H9 (cell line): ENCODE results near the gene LDHAL6B. TPM values are rescaled to one million over a fixed set of nuclear protein-coding genes. Genes with fewer than 3 reads are reported as not detected.

ENCODE experiments used
- DNase-seq: peaks from one replicate; pipeline ENCODE4 v3.0.0-alpha.2; 2017
- H2AFZ ChIP-seq: one replicate; pipeline ENCODE4 v1.6.1; 2013; ENCODE audit warnings: mild to moderate bottlenecking, low read length, control low read depth, moderate library complexity
- H2AK5ac ChIP-seq: 2 replicates; pipeline ENCODE4 v1.6.1; 2013; ENCODE audit warnings: low read length, control low read depth, mixed read lengths; ENCODE audit not compliant: insufficient read length
- H2BK120ac ChIP-seq: one replicate; pipeline ENCODE4 v1.6.1; 2013; ENCODE audit warnings: low read depth, mild to moderate bottlenecking, low read length, control low read depth, inconsistent platforms; ENCODE audit not compliant: poor library complexity, severe bottlenecking
- H2BK12ac ChIP-seq: 2 replicates; pipeline ENCODE4 v1.6.1; 2013; ENCODE audit warnings: low read length, control low read depth, mixed read lengths, low read depth; ENCODE audit not compliant: insufficient read length
- H2BK15ac ChIP-seq: 2 replicates; pipeline ENCODE4 v1.6.1; 2013; ENCODE audit warnings: low read depth, low read length, control low read depth
- H2BK20ac ChIP-seq: one replicate; pipeline ENCODE4 v1.6.1; 2013; ENCODE audit warnings: low read depth, mild to moderate bottlenecking, low read length, control low read depth, inconsistent platforms; ENCODE audit not compliant: poor library complexity, severe bottlenecking
- H2BK5ac ChIP-seq: 2 replicates; pipeline ENCODE4 v1.6.1; 2013; ENCODE audit warnings: low read length, control low read depth, mixed read lengths; ENCODE audit not compliant: insufficient read length
- H3K14ac ChIP-seq: 2 replicates; pipeline ENCODE4 v1.6.1; 2013; ENCODE audit warnings: low read length, control low read depth; ENCODE audit not compliant: insufficient read depth
- H3K18ac ChIP-seq: 2 replicates; pipeline ENCODE4 v1.6.1; 2013; ENCODE audit warnings: low read depth, mild to moderate bottlenecking, mixed read lengths, low read length, control low read depth; ENCODE audit not compliant: insufficient read length
- H3K23ac ChIP-seq: 2 replicates; pipeline ENCODE4 v1.6.1; 2013; ENCODE audit warnings: low read length, control low read depth, mixed read lengths, low read depth; ENCODE audit not compliant: insufficient read length
- H3K23me2 ChIP-seq: 2 replicates; pipeline ENCODE4 v1.6.1; 2013; ENCODE audit warnings: low read depth, mild to moderate bottlenecking, mixed read lengths, low read length, control low read depth; ENCODE audit not compliant: insufficient read length, poor library complexity, severe bottlenecking
- H3K27ac ChIP-seq: 2 replicates; pipeline ENCODE4 v1.5.1; 2013; ENCODE audit warnings: low read length, control low read depth, mixed read lengths, low read depth; ENCODE audit not compliant: insufficient read length
- H3K27me3 ChIP-seq: 2 replicates; pipeline ENCODE4 v1.6.1; 2013; ENCODE audit warnings: low read length, control low read depth, inconsistent platforms; ENCODE audit not compliant: insufficient read depth
- H3K4ac ChIP-seq: 2 replicates; pipeline ENCODE4 v1.6.1; 2013; ENCODE audit warnings: low read depth, mild to moderate bottlenecking, control low read depth, inconsistent platforms, low read length, moderate library complexity
- H3K4me1 ChIP-seq: 2 replicates; pipeline ENCODE4 v1.6.1; 2013; ENCODE audit warnings: low read length, control low read depth, inconsistent platforms; ENCODE audit not compliant: insufficient read depth
- H3K4me2 ChIP-seq: 2 replicates; pipeline ENCODE4 v1.6.1; 2013; ENCODE audit warnings: low read length, control low read depth, mixed read lengths; ENCODE audit not compliant: insufficient read length, insufficient read depth
- H3K56ac ChIP-seq: 2 replicates; pipeline ENCODE4 v1.6.1; 2013; ENCODE audit warnings: low read depth, mild to moderate bottlenecking, mixed read lengths, low read length, control low read depth; ENCODE audit not compliant: insufficient read length
- H3K79me1 ChIP-seq: 2 replicates; pipeline ENCODE4 v1.6.1; 2013; ENCODE audit warnings: low read depth, mild to moderate bottlenecking, moderate library complexity, low read length, control low read depth, inconsistent platforms; ENCODE audit not compliant: insufficient read depth, poor library complexity, severe bottlenecking
- H3K79me2 ChIP-seq: 2 replicates; pipeline ENCODE4 v1.6.1; 2013; ENCODE audit warnings: low read length, control low read depth, inconsistent platforms; ENCODE audit not compliant: insufficient read depth
- H3K9ac ChIP-seq: 2 replicates; pipeline ENCODE4 v1.6.1; 2013; ENCODE audit warnings: low read length, control low read depth, mixed read lengths; ENCODE audit not compliant: insufficient read length; ENCODE audit errors: extremely low read depth
- H3K9me3 ChIP-seq: one replicate; pipeline ENCODE4 v1.6.1; 2013; ENCODE audit warnings: low read depth, low read length, inconsistent platforms; ENCODE audit not compliant: control insufficient read depth
- H3T11ph ChIP-seq: one replicate; pipeline ENCODE4 v1.6.1; 2013; ENCODE audit warnings: mild to moderate bottlenecking, low read length, control low read depth, inconsistent platforms
- H4K20me1 ChIP-seq: one replicate; pipeline ENCODE4 v1.6.1; 2013; ENCODE audit not compliant: control insufficient read depth, insufficient read length, insufficient read depth
- H4K5ac ChIP-seq: 2 replicates; pipeline ENCODE4 v1.6.1; 2013; ENCODE audit warnings: low read depth, mild to moderate bottlenecking, mixed read lengths, low read length, control low read depth; ENCODE audit not compliant: insufficient read length
- H4K8ac ChIP-seq: replicated peaks from 2 replicates; pipeline ENCODE4 v1.6.1; 2013; ENCODE audit warnings: low read length, control low read depth, mixed read lengths, low read depth; ENCODE audit not compliant: insufficient read length
- H4K91ac ChIP-seq: 2 replicates; pipeline ENCODE4 v1.6.1; 2013; ENCODE audit warnings: low read depth, mild to moderate bottlenecking, moderate library complexity, mixed read lengths, low read length, control low read depth; ENCODE audit not compliant: insufficient read length
- H3K27ac Mint-ChIP-seq, 3 experiments: 2 replicates in 2 of 3; 3 replicates in 1 of 3; pipeline ENCODE4 v1.8.0; 2020 to 2021; ENCODE audit warnings: mixed read lengths in 3 of 3, mild to moderate bottlenecking in 1 of 3, moderate library complexity in 1 of 3
- H3K27me3 Mint-ChIP-seq: 2 replicates; pipeline ENCODE4 v1.8.0; 2021; ENCODE audit warnings: low read depth, mild to moderate bottlenecking, moderate library complexity, mixed read lengths
- H3K36me3 Mint-ChIP-seq, 3 experiments: 2 replicates in 2 of 3; 3 replicates in 1 of 3; pipeline ENCODE4 v1.8.0; 2020 to 2021; ENCODE audit warnings: low read depth in 3 of 3, mixed read lengths in 3 of 3; ENCODE audit not compliant: insufficient read depth in 1 of 3
- H3K4me1 Mint-ChIP-seq, 2 experiments: 2 replicates each; pipeline ENCODE4 v1.8.0; 2020; ENCODE audit warnings: mixed read lengths in 2 of 2
- H3K4me3 Mint-ChIP-seq, 2 experiments: 2 replicates in 1 of 2; 3 replicates in 1 of 2; pipeline ENCODE4 v1.8.0; 2020 to 2021; ENCODE audit warnings: mild to moderate bottlenecking in 2 of 2, mixed read lengths in 2 of 2, moderate library complexity in 1 of 2
- H3K9me3 Mint-ChIP-seq, 2 experiments: 2 replicates in 1 of 2; 3 replicates in 1 of 2; pipeline ENCODE4 v1.8.0; 2020; ENCODE audit warnings: mild to moderate bottlenecking in 2 of 2, mixed read lengths in 2 of 2, moderate library complexity in 1 of 2
- WGBS: extraction: QIAGEN DNeasy Blood & Tissue Kit; methylation state at CpG from one replicate; pipeline ENCODE4 v1.1.7; 2013; ENCODE audit warnings: missing lambda C conversion rate, low lambda C conversion rate, mixed read lengths; ENCODE audit not compliant: insufficient read length; ENCODE audit errors: extremely low coverage; 5-methylcytosine and 5-hydroxymethylcytosine counted together
- total RNA-seq: library from RNA; stranded (reverse); gene quantifications from 2 replicates; pipeline ENCODE4 v1.2.1, GENCODE V29; 2021
- TF ChIP-seq, protein P1 (sequence below): fragments of 200-600 bp; sonication (generic); conservative IDR thresholded peaks from 3 replicates; pipeline ENCODE4 v1.8.0; 2021; ENCODE audit warnings: antibody characterized with exemption, mild to moderate bottlenecking

LDHAL6B gene
- total RNA-seq, 1 experiment from 2014 or later: not detected

DNA sequence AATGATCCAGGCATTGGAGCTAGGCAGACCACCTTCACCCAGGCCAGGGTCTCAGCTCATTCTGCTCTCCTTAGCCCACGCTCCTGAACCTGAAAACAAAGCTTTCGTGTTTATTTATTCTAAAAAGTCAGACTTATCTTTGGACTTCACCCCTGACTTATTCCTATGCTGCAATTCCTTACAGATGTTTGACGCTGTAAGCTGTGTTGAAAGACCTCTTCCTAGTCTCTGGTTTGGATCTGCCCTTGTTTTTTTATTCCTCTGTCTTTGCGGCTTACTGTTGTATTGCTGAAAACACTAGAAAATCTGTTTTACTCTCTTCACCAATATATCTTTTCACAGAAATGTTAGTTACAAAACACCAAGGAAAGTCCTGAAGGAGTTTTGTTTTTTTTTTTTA is 40.5 kb upstream of the LDHAL6B start:
- H4K8ac ChIP-seq: no peak overlapping the region
- H3K36me3 Mint-ChIP-seq: peaks cover 5 to 71% (median 33%) of the 10 kb centered on the region in 3 experiments; a peak in 6 of 7 replicates
- H3K9me3 ChIP-seq: no peaks in the 10 kb centered on the region
- H3K23me2 ChIP-seq: no peaks in the 10 kb centered on the region
- H3K4me1 ChIP-seq: no peaks in the 10 kb centered on the region
- H3K14ac ChIP-seq: no peak overlapping the region
- WGBS: no CpG with 5 or more reads among the region's 4 CpGs
- H3K9me3 Mint-ChIP-seq: no peaks in the 10 kb centered on the region
- peak overlapping the region in 2 of 3 experiments; percentile 12 to 93; a peak in 4 of 7 replicates for H3K27ac Mint-ChIP-seq
- H3K4me1 Mint-ChIP-seq: peaks cover 9 to 19% of the 10 kb centered on the region in 2 experiments
- H3K79me1 ChIP-seq: no peaks in the 10 kb centered on the region
- H3K9ac ChIP-seq: no peak overlapping the region
- H3K23ac ChIP-seq: no peak overlapping the region
- H2BK12ac ChIP-seq: no peak overlapping the region
- no peak overlapping the region for H3K27ac ChIP-seq
- no peak overlapping the region for H2BK5ac ChIP-seq
- no peak overlapping the region for H2AFZ ChIP-seq
- H3K4me3 Mint-ChIP-seq: no peak overlapping the region
- no peaks in the 10 kb centered on the region for H3K79me2 ChIP-seq
- no peak for DNase-seq
- H3K4me2 ChIP-seq: no peak overlapping the region
- TF ChIP-seq, protein P1, sequence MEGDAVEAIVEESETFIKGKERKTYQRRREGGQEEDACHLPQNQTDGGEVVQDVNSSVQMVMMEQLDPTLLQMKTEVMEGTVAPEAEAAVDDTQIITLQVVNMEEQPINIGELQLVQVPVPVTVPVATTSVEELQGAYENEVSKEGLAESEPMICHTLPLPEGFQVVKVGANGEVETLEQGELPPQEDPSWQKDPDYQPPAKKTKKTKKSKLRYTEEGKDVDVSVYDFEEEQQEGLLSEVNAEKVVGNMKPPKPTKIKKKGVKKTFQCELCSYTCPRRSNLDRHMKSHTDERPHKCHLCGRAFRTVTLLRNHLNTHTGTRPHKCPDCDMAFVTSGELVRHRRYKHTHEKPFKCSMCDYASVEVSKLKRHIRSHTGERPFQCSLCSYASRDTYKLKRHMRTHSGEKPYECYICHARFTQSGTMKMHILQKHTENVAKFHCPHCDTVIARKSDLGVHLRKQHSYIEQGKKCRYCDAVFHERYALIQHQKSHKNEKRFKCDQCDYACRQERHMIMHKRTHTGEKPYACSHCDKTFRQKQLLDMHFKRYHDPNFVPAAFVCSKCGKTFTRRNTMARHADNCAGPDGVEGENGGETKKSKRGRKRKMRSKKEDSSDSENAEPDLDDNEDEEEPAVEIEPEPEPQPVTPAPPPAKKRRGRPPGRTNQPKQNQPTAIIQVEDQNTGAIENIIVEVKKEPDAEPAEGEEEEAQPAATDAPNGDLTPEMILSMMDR: no peak
- no peak overlapping the region for H4K91ac ChIP-seq
- no peak overlapping the region for H3T11ph ChIP-seq
- H3K18ac ChIP-seq: no peak overlapping the region
- no peak overlapping the region for H2BK120ac ChIP-seq
- H4K5ac ChIP-seq: no peak overlapping the region
- H3K4ac ChIP-seq: no peak overlapping the region
- no peak overlapping the region for H2BK20ac ChIP-seq
- H3K56ac ChIP-seq: no peak overlapping the region
- no peaks in the 10 kb centered on the region for H3K27me3 ChIP-seq
- H2AK5ac ChIP-seq: no peak overlapping the region
- no peaks in the 10 kb centered on the region for H3K27me3 Mint-ChIP-seq
- H2BK15ac ChIP-seq: no peak overlapping the region
- H4K20me1 ChIP-seq: no peaks in the 10 kb centered on the region
